Parathyroid adenoma (tissue), 2 donors: ENCODE measurements around the gene CCT6B.
"Not testable (repeated sequence)": the region's sequence is repeated elsewhere in the genome, so short reads cannot be mapped to it uniquely, and the experiment has no call there.

Experiments used
- H2AFZ ChIP-seq: fragments of 300-600 bp; sonication (generic); one replicate; pipeline ENCODE4 v1.7.0; 2017; ENCODE audit warnings: antibody characterized with exemption, mild to moderate bottlenecking
- H3K27ac ChIP-seq: fragments of 300-600 bp; sonication (generic); one replicate; pipeline ENCODE4 v1.7.0; 2017
- H3K27me3 ChIP-seq: fragments of 300-600 bp; sonication (generic); one replicate; pipeline ENCODE4 v1.7.0; 2017; ENCODE audit warnings: low read length; ENCODE audit not compliant: control insufficient read depth, insufficient read depth
- H3K36me3 ChIP-seq: fragments of 300-600 bp; sonication (generic); one replicate; pipeline ENCODE4 v1.7.0; 2017; ENCODE audit warnings: low read length; ENCODE audit not compliant: control insufficient read depth, insufficient read depth
- H3K4me1 ChIP-seq: fragments of 300-600 bp; sonication (generic); one replicate; pipeline ENCODE4 v1.7.0; 2017; ENCODE audit warnings: control low read depth
- H3K4me2 ChIP-seq: fragments of 300-600 bp; sonication (generic); one replicate; pipeline ENCODE4 v1.7.0; 2017; ENCODE audit warnings: low read length
- H3K4me3 ChIP-seq: fragments of 300-600 bp; sonication (generic); one replicate; pipeline ENCODE4 v1.7.0; 2017; ENCODE audit warnings: low read depth, low read length
- H3K79me2 ChIP-seq: fragments of 300-600 bp; sonication (generic); one replicate; pipeline ENCODE4 v1.7.0; 2017; ENCODE audit warnings: control low read depth
- H3K9ac ChIP-seq: fragments of 300-600 bp; sonication (generic); one replicate; pipeline ENCODE4 v1.7.0; 2017; ENCODE audit warnings: mild to moderate bottlenecking
- H3K9me3 ChIP-seq: fragments of 300-600 bp; sonication (generic); one replicate; pipeline ENCODE4 v1.7.0; 2017; ENCODE audit warnings: low read length; ENCODE audit not compliant: control insufficient read depth
- TF ChIP-seq, protein P1 (sequence below): fragments of 300-600 bp; sonication (generic); IDR thresholded peaks from one replicate; pipeline ENCODE4 v1.7.0; 2017; ENCODE audit warnings: antibody characterized with exemption, mild to moderate bottlenecking
- donor health status: primary hyperparathyroidism.

The CCT6B gene

DNA sequence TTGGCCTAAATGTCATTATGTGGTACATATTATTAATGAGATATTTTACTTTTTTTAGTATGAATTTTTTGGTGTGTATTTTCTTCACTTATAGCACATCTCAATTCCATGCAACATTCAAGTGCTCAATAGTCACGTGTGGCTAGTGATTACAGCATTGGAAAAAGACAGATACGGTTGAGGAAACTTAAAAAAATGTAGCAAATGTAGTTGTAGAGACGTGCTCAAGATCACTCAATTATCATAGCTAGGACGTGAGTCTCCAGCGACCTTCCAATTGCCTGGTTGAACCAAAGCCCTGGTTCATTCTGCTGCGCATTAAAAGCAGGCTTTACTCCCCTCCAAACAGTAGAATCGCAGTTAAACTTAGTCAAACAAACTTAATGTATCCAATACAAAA is 17.9 kb upstream of the CCT6B start:
- Histone ChIP-seq H3K36me3 (no peaks in the 10 kb centered on the region), H3K9ac (no peak overlapping the region), H3K4me3 (no peak overlapping the region), H3K27ac (no peak overlapping the region), H3K79me2 (peaks cover 10% of the 10 kb centered on the region), H3K4me2 (no peak overlapping the region), H3K9me3 (no peaks in the 10 kb centered on the region), H2AFZ (peak overlapping the region; percentile 94), H3K27me3 (no peaks in the 10 kb centered on the region), H3K4me1 (peaks cover 10% of the 10 kb centered on the region)
- TF ChIP-seq, protein P1, sequence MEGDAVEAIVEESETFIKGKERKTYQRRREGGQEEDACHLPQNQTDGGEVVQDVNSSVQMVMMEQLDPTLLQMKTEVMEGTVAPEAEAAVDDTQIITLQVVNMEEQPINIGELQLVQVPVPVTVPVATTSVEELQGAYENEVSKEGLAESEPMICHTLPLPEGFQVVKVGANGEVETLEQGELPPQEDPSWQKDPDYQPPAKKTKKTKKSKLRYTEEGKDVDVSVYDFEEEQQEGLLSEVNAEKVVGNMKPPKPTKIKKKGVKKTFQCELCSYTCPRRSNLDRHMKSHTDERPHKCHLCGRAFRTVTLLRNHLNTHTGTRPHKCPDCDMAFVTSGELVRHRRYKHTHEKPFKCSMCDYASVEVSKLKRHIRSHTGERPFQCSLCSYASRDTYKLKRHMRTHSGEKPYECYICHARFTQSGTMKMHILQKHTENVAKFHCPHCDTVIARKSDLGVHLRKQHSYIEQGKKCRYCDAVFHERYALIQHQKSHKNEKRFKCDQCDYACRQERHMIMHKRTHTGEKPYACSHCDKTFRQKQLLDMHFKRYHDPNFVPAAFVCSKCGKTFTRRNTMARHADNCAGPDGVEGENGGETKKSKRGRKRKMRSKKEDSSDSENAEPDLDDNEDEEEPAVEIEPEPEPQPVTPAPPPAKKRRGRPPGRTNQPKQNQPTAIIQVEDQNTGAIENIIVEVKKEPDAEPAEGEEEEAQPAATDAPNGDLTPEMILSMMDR: no peak

DNA sequence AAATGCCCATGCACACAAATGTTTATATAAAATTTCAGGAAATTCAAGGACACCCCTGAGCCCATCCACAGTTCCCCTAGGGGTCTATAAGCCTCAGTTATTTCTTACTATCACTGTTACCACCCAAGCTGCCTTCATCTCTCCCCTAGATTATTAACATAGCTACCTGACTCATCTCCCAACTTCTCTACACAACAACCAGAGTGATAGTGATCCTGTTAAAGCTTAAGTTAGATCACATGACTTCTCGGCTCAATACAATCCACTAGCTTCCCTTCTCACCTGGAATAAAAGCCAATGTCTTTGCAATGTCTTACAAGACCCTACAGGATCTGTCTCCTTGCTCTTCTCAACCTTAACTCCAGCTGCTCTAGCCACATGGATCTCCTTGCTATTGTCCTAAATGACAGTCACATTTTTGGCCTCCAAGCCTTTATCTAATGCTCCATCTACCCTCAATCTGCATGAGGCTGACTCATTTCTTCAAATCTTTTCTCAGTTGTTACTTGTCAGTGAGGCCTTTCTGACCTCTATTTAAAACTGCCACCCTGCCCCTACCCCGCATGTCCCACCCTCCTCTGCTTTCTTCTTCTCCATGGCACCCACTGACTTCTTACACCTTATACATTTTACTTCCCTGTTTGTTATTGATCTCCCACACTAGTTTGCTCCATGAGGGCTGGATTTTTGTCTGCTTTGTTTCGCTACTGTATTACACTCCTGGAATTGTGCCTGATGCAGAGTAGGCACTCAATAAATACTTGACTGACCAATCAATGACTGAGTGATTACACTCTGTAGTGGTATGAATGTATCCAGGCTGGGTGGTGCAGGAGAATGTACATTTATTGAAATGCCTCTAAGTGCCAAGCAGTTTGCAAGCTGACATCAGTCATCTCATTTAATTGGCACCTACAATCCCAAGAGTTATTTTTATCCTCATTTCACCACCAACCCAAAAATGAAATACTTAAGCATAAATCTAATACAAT is 13.8 kb upstream of the CCT6B start:
- Histone ChIP-seq H3K9me3 (no peaks in the 10 kb centered on the region), H3K79me2 (no peaks in the 10 kb centered on the region), H3K4me2 (no peak overlapping the region), H3K27me3 (no peaks in the 10 kb centered on the region), H2AFZ (no peak overlapping the region), H3K9ac (no peak overlapping the region), H3K4me1 (peaks cover 4% of the 10 kb centered on the region), H3K27ac (no peak overlapping the region), H3K4me3 (no peak overlapping the region), H3K36me3 (no peaks in the 10 kb centered on the region)
- TF ChIP-seq, protein P1: no peak

DNA sequence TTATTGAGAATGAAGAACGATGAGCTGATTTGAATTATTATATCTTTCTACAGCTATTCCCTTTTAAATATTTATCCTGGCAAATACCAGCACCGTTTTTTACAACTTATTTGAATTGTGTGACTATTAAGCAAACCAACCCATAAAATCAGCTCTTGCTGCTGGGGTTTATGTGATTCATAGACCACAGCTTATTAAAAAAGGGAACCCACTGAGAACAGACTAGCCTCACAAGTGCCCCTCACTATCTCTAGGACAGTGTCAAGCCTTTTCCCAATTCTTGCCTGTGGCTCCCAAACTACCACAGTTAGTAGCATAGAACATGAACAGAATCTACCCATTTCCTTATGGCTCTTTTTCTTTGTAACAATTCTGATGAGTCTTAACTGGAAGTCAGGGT is 12.9 kb upstream of the CCT6B start:
- H3K4me3 ChIP-seq: no peak overlapping the region
- no peak overlapping the region for H3K27ac ChIP-seq
- H3K79me2 ChIP-seq: no peaks in the 10 kb centered on the region
- H3K9ac ChIP-seq: no peak overlapping the region
- no peaks in the 10 kb centered on the region for H3K4me1 ChIP-seq
- no peaks in the 10 kb centered on the region for H3K9me3 ChIP-seq
- H3K27me3 ChIP-seq: no peaks in the 10 kb centered on the region
- no peaks in the 10 kb centered on the region for H3K36me3 ChIP-seq
- H3K4me2 ChIP-seq: no peak overlapping the region
- TF ChIP-seq, protein P1: no peak
- no peak overlapping the region for H2AFZ ChIP-seq

DNA sequence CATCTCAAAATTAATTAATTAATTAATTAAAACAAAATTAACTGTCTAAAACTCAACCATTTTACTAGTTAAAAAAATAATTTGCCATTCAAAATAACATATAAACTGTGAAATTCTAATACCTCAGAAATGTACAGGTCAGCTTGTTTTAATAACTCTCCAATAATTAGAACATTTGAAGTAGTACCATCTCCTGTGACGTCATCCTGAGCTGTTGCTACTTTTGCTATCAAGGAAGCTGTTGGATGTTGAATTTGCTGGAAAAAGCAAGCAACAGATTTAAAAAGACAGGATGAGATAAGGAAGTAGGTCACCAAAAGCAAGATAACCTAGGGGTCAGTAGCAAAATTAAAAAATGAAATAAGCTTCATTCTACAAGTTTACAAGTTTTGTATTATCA is 2.8 kb downstream of the CCT6B start:
- peaks cover 3% of the 10 kb centered on the region for H3K79me2 ChIP-seq
- H3K4me3 ChIP-seq: no peak overlapping the region
- no peak overlapping the region for H2AFZ ChIP-seq
- H3K9ac ChIP-seq: no peak overlapping the region
- H3K9me3 ChIP-seq: no peaks in the 10 kb centered on the region
- H3K27me3 ChIP-seq: no peaks in the 10 kb centered on the region
- no peak overlapping the region for H3K4me2 ChIP-seq
- no peak overlapping the region for H3K27ac ChIP-seq
- no peaks in the 10 kb centered on the region for H3K36me3 ChIP-seq
- TF ChIP-seq, protein P1: no peak
- H3K4me1 ChIP-seq: peaks cover 5% of the 10 kb centered on the region

DNA sequence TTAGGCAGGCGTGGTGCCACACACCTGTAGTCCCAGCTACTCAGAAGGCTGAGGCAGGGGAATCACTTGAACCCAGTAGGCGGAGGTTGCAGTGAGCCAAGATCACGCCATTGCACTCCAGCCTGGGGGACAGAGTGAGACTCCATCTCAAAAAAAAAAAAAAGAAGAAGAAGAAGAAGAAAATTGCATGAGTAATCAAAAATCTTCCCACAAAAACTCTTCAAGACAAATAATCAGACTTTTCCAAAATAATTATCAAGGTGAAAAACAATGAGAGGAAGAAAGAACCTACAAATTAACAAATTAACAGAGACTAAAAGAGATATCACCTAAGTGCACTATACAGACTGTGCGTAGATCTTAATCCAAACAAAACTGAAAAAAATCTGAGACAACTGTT is 10.5 kb downstream of the CCT6B start:
- H3K4me2 ChIP-seq, H3K9ac ChIP-seq, H3K9me3 ChIP-seq, H3K4me1 ChIP-seq, H3K27ac ChIP-seq, H2AFZ ChIP-seq, H3K36me3 ChIP-seq, H3K27me3 ChIP-seq, H3K4me3 ChIP-seq, H3K79me2 ChIP-seq: not testable (repeated sequence)
